IMR-90 (cell line): ENCODE results near the gene KPNA3. TPM values are rescaled to one million over a fixed set of nuclear protein-coding genes. Genes with fewer than 3 reads are reported as not detected.
"Not testable (repeated sequence)": the region's sequence is repeated elsewhere in the genome, so short reads cannot be mapped to it uniquely, and the experiment has no call there.

Experiments used
- ATAC-seq: fragments of 200-7000 bp; cut with Tn5 transposase; 2 replicates; pipeline ENCODE4 v1.9.1; 2020; ENCODE audit warnings: low read depth, mild to moderate bottlenecking, moderate library complexity
- BruUV-seq: library from RNA; stranded (reverse); fragments of 400-500 nt; replicated peaks from 2 replicates; lab custom pipeline; 2021; lab: Mats Ljungman, UMichigan
- CTCF ChIA-PET: fragments of 300-600 bp; formaldehyde crosslinking; extraction: SDS; loops from one replicate; lab custom pipeline; 2021; ENCODE audit warnings: antibody characterized with exemption; lab: Yijun Ruan, JAX
- POLR2A ChIA-PET: fragments of 300-600 bp; sonication (Branson Sonifier 250); formaldehyde crosslinking; loops from one replicate; lab custom pipeline; 2022; ENCODE audit warnings: antibody characterized with exemption; ENCODE audit not compliant: unreplicated experiment; lab: Charles Lee
- DNase-seq: peaks from one replicate; pipeline ENCODE4 v3.0.0; 2013
- H2AFZ ChIP-seq: replicated peaks from 2 replicates; pipeline ENCODE3; 2013; ENCODE audit warnings: low read length, mild to moderate bottlenecking; ENCODE audit not compliant: poor library complexity
- H2AK5ac ChIP-seq: 2 replicates; pipeline ENCODE4 v1.6.1; 2013; ENCODE audit warnings: low read depth, low read length, inconsistent platforms
- H2AK9ac ChIP-seq: replicated peaks from 2 replicates; pipeline ENCODE3; 2013; ENCODE audit warnings: mild to moderate bottlenecking, low read depth, low read length, moderate library complexity; ENCODE audit not compliant: poor library complexity
- H2BK120ac ChIP-seq: 2 replicates; pipeline ENCODE4 v1.6.1; 2013; ENCODE audit warnings: low read depth, low read length, inconsistent platforms
- H2BK15ac ChIP-seq: 3 replicates; pipeline ENCODE4 v1.6.1; 2013; ENCODE audit warnings: low read depth, low read length, inconsistent platforms
- H2BK20ac ChIP-seq: 2 replicates; pipeline ENCODE4 v1.6.1; 2013; ENCODE audit warnings: low read depth, mild to moderate bottlenecking, inconsistent platforms, low read length, moderate library complexity
- H2BK5ac ChIP-seq: 2 replicates; pipeline ENCODE4 v1.6.1; 2013; ENCODE audit warnings: mild to moderate bottlenecking, low read depth, low read length, inconsistent platforms; ENCODE audit not compliant: poor library complexity, severe bottlenecking
- H3K14ac ChIP-seq: replicated peaks from 2 replicates; pipeline ENCODE4 v1.6.1; 2013; ENCODE audit warnings: low read depth, low read length, inconsistent platforms
- H3K18ac ChIP-seq: 2 replicates; pipeline ENCODE4 v1.6.1; 2013; ENCODE audit warnings: low read depth, low read length, control low read depth
- H3K23ac ChIP-seq: 2 replicates; pipeline ENCODE4 v1.6.1; 2013; ENCODE audit warnings: low read depth, low read length, inconsistent platforms
- H3K27ac ChIP-seq: 2 replicates; pipeline ENCODE4 v1.5.1; 2013; ENCODE audit warnings: mild to moderate bottlenecking, control low read depth, low read length; ENCODE audit not compliant: insufficient read depth
- H3K27me3 ChIP-seq: 2 replicates; pipeline ENCODE4 v1.6.1; 2013; ENCODE audit warnings: low read length; ENCODE audit not compliant: control insufficient read depth, insufficient read depth
- H3K36me3 ChIP-seq: 2 replicates; pipeline ENCODE4 v1.6.1; 2013; ENCODE audit warnings: low read length, mixed read lengths; ENCODE audit not compliant: control insufficient read depth, insufficient read depth
- H3K4ac ChIP-seq: 2 replicates; pipeline ENCODE4 v1.6.1; 2013; ENCODE audit warnings: low read depth, low read length, inconsistent platforms
- H3K4me1 ChIP-seq: 2 replicates; pipeline ENCODE4 v1.6.1; 2013; ENCODE audit warnings: low read length, mixed read lengths; ENCODE audit not compliant: control insufficient read depth, insufficient read depth
- H3K4me2 ChIP-seq: 2 replicates; pipeline ENCODE4 v1.6.1; 2013; ENCODE audit warnings: low read depth, mild to moderate bottlenecking, control low read depth, low read length, moderate library complexity
- H3K4me3 ChIP-seq: 2 replicates; pipeline ENCODE4 v1.5.1; 2013; ENCODE audit warnings: low read depth, mild to moderate bottlenecking, control low read depth, low read length, moderate library complexity; ENCODE audit not compliant: insufficient read depth
- H3K56ac ChIP-seq: 2 replicates; pipeline ENCODE4 v1.6.1; 2013; ENCODE audit warnings: low read length, inconsistent platforms; ENCODE audit not compliant: insufficient read depth; ENCODE audit errors: extremely low read depth
- H3K79me1 ChIP-seq, 2 experiments: 2 replicates each; pipeline ENCODE4 v1.6.1; 2013; ENCODE audit warnings: low read length in 2 of 2, inconsistent platforms in 1 of 2, low read depth in 1 of 2
- H3K9ac ChIP-seq: 2 replicates; pipeline ENCODE4 v1.6.1; 2013; ENCODE audit warnings: low read depth, low read length, control low read depth
- H3K9me1 ChIP-seq: 2 replicates; pipeline ENCODE4 v1.6.1; 2013; ENCODE audit warnings: low read length, inconsistent platforms; ENCODE audit not compliant: insufficient read depth
- H3K9me3 ChIP-seq: 2 replicates; pipeline ENCODE4 v1.6.1; 2013; ENCODE audit warnings: low read length; ENCODE audit not compliant: control insufficient read depth, insufficient read depth
- H4K20me1 ChIP-seq: 2 replicates; pipeline ENCODE4 v1.6.1; 2013; ENCODE audit warnings: low read length, inconsistent platforms; ENCODE audit not compliant: insufficient read depth
- H4K5ac ChIP-seq: 2 replicates; pipeline ENCODE4 v1.6.1; 2013; ENCODE audit warnings: mild to moderate bottlenecking, low read depth, low read length, control low read depth
- H4K8ac ChIP-seq, 2 experiments: 2 replicates each; pipeline ENCODE4 v1.6.1; 2013; ENCODE audit warnings: low read depth in 2 of 2, low read length in 2 of 2, control low read depth in 1 of 2, inconsistent platforms in 1 of 2
- H4K91ac ChIP-seq: 2 replicates; pipeline ENCODE4 v1.6.1; 2013; ENCODE audit warnings: low read depth, low read length, inconsistent platforms; ENCODE audit not compliant: insufficient read depth
- WGBS, 2 experiments: methylation state at CpG; one replicate each; pipeline versions ENCODE4 v1.1.5 to v1.1.7; 2013; ENCODE audit warnings: missing lambda C conversion rate in 2 of 2; ENCODE audit not compliant: insufficient read length in 1 of 2; ENCODE audit errors: extremely low coverage in 2 of 2; 5-methylcytosine and 5-hydroxymethylcytosine counted together
- dilution Hi-C: fragments of 300-500 bp; cut with HindIII; formaldehyde crosslinking; loops from one replicate; pipeline ENCODE4 v1.14.3; 2018; ENCODE audit warnings: low sequenced_read_pairs; ENCODE audit not compliant: unreplicated experiment
- in situ Hi-C: fragments of 300-500 bp; cut with MboI; formaldehyde crosslinking; loops from 3 replicates; pipeline ENCODE4 v1.14.3; 2019; ENCODE audit warnings: low sequenced_read_pairs, inconsistent platforms, mixed read lengths
- intact Hi-C: fragments of 100-400 bp; cut with micrococcal nuclease; formaldehyde crosslinking; loops from 2 replicates; pipeline ENCODE4 v1.10.0; 2022
- polyA plus RNA-seq, 3 experiments: library from polyadenylated mRNA; depleted of rRNA; stranded (reverse); fragments of >200 nt; gene quantifications; 2 replicates each; pipeline ENCODE4 v1.2.3, GENCODE V29; 2012; ENCODE audit warnings: low replicate concordance in 1 of 3
- total RNA-seq: library from RNA; depleted of rRNA; stranded (reverse); fragments of >200 nt; gene quantifications from 2 replicates; pipeline ENCODE4 v1.2.3, GENCODE V29; 2012

Gene KPNA3
- total and polyA plus RNA-seq, 2 of the 4 experiments (the other 2 are of a cell fraction), result 25.3 to 48.6 TPM

DNA sequence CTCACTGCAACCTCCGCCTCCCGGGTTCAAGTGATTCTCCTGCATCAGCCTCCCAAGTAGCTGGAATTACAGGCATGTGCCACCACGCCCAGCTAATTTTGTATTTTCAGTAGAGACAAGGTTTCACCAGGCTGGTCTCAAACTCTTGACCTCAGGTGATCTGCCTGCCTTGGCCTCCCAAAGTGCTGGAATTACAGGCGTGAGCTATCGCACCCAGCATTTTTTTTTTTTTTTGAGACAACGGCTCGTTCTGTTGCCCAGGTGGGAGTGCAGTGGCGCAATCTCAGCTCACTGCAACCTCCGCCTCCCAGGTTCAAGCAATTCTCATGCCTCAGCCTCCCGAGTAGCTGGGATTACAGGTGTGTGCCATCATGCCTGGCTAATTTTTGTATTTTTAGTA lies 10.6 kb upstream of the KPNA3 start:
- H3K4me3 ChIP-seq, H3K56ac ChIP-seq, H3K27me3 ChIP-seq, H4K20me1 ChIP-seq, H3K36me3 ChIP-seq, H2AK5ac ChIP-seq, H3K27ac ChIP-seq, H2BK120ac ChIP-seq, in situ Hi-C loops, H3K4me1 ChIP-seq, CTCF ChIA-PET, H2BK5ac ChIP-seq, H3K9me3 ChIP-seq, H3K18ac ChIP-seq, H3K14ac ChIP-seq, dilution Hi-C loops, H3K79me1 ChIP-seq, H2BK20ac ChIP-seq, H3K9me1 ChIP-seq, H3K9ac ChIP-seq, POLR2A ChIA-PET, DNase-seq, H2AFZ ChIP-seq, BruUV-seq, H2BK15ac ChIP-seq, H4K91ac ChIP-seq, intact Hi-C loops, ATAC-seq, H3K23ac ChIP-seq, H2AK9ac ChIP-seq, H4K8ac ChIP-seq, H3K4ac ChIP-seq, H3K4me2 ChIP-seq, H4K5ac ChIP-seq: not testable (repeated sequence)
- WGBS, 2 experiments, result 79% methylated on average over 2 of the region's 10 CpGs; no CpG with 5 or more reads in 1 of the 2 experiments
